H9 (cell line): Measurements from ENCODE around the gene TMEM234. TPM values are rescaled to one million over a fixed set of nuclear protein-coding genes. Genes with fewer than 3 reads are reported as not detected.

Experiments used
- DNase-seq: peaks from one replicate; pipeline ENCODE4 v3.0.0-alpha.2; 2017
- H2AFZ ChIP-seq: one replicate; pipeline ENCODE4 v1.6.1; 2013; ENCODE audit warnings: mild to moderate bottlenecking, low read length, control low read depth, moderate library complexity
- H2AK5ac ChIP-seq: 2 replicates; pipeline ENCODE4 v1.6.1; 2013; ENCODE audit warnings: low read length, control low read depth, mixed read lengths; ENCODE audit not compliant: insufficient read length
- H2BK120ac ChIP-seq: one replicate; pipeline ENCODE4 v1.6.1; 2013; ENCODE audit warnings: low read depth, mild to moderate bottlenecking, low read length, control low read depth, inconsistent platforms; ENCODE audit not compliant: poor library complexity, severe bottlenecking
- H2BK12ac ChIP-seq: 2 replicates; pipeline ENCODE4 v1.6.1; 2013; ENCODE audit warnings: low read length, control low read depth, mixed read lengths, low read depth; ENCODE audit not compliant: insufficient read length
- H2BK15ac ChIP-seq: 2 replicates; pipeline ENCODE4 v1.6.1; 2013; ENCODE audit warnings: low read depth, low read length, control low read depth
- H2BK20ac ChIP-seq: one replicate; pipeline ENCODE4 v1.6.1; 2013; ENCODE audit warnings: low read depth, mild to moderate bottlenecking, low read length, control low read depth, inconsistent platforms; ENCODE audit not compliant: poor library complexity, severe bottlenecking
- H2BK5ac ChIP-seq: 2 replicates; pipeline ENCODE4 v1.6.1; 2013; ENCODE audit warnings: low read length, control low read depth, mixed read lengths; ENCODE audit not compliant: insufficient read length
- H3K14ac ChIP-seq: 2 replicates; pipeline ENCODE4 v1.6.1; 2013; ENCODE audit warnings: low read length, control low read depth; ENCODE audit not compliant: insufficient read depth
- H3K18ac ChIP-seq: 2 replicates; pipeline ENCODE4 v1.6.1; 2013; ENCODE audit warnings: low read depth, mild to moderate bottlenecking, mixed read lengths, low read length, control low read depth; ENCODE audit not compliant: insufficient read length
- H3K23ac ChIP-seq: 2 replicates; pipeline ENCODE4 v1.6.1; 2013; ENCODE audit warnings: low read length, control low read depth, mixed read lengths, low read depth; ENCODE audit not compliant: insufficient read length
- H3K23me2 ChIP-seq: 2 replicates; pipeline ENCODE4 v1.6.1; 2013; ENCODE audit warnings: low read depth, mild to moderate bottlenecking, mixed read lengths, low read length, control low read depth; ENCODE audit not compliant: insufficient read length, poor library complexity, severe bottlenecking
- H3K27ac ChIP-seq: 2 replicates; pipeline ENCODE4 v1.5.1; 2013; ENCODE audit warnings: low read length, control low read depth, mixed read lengths, low read depth; ENCODE audit not compliant: insufficient read length
- H3K27me3 ChIP-seq: 2 replicates; pipeline ENCODE4 v1.6.1; 2013; ENCODE audit warnings: low read length, control low read depth, inconsistent platforms; ENCODE audit not compliant: insufficient read depth
- H3K4ac ChIP-seq: 2 replicates; pipeline ENCODE4 v1.6.1; 2013; ENCODE audit warnings: low read depth, mild to moderate bottlenecking, control low read depth, inconsistent platforms, low read length, moderate library complexity
- H3K4me1 ChIP-seq: 2 replicates; pipeline ENCODE4 v1.6.1; 2013; ENCODE audit warnings: low read length, control low read depth, inconsistent platforms; ENCODE audit not compliant: insufficient read depth
- H3K4me2 ChIP-seq: 2 replicates; pipeline ENCODE4 v1.6.1; 2013; ENCODE audit warnings: low read length, control low read depth, mixed read lengths; ENCODE audit not compliant: insufficient read length, insufficient read depth
- H3K56ac ChIP-seq: 2 replicates; pipeline ENCODE4 v1.6.1; 2013; ENCODE audit warnings: low read depth, mild to moderate bottlenecking, mixed read lengths, low read length, control low read depth; ENCODE audit not compliant: insufficient read length
- H3K79me1 ChIP-seq: 2 replicates; pipeline ENCODE4 v1.6.1; 2013; ENCODE audit warnings: low read depth, mild to moderate bottlenecking, moderate library complexity, low read length, control low read depth, inconsistent platforms; ENCODE audit not compliant: insufficient read depth, poor library complexity, severe bottlenecking
- H3K79me2 ChIP-seq: 2 replicates; pipeline ENCODE4 v1.6.1; 2013; ENCODE audit warnings: low read length, control low read depth, inconsistent platforms; ENCODE audit not compliant: insufficient read depth
- H3K9ac ChIP-seq: 2 replicates; pipeline ENCODE4 v1.6.1; 2013; ENCODE audit warnings: low read length, control low read depth, mixed read lengths; ENCODE audit not compliant: insufficient read length; ENCODE audit errors: extremely low read depth
- H3K9me3 ChIP-seq: one replicate; pipeline ENCODE4 v1.6.1; 2013; ENCODE audit warnings: low read depth, low read length, inconsistent platforms; ENCODE audit not compliant: control insufficient read depth
- H3T11ph ChIP-seq: one replicate; pipeline ENCODE4 v1.6.1; 2013; ENCODE audit warnings: mild to moderate bottlenecking, low read length, control low read depth, inconsistent platforms
- H4K20me1 ChIP-seq: one replicate; pipeline ENCODE4 v1.6.1; 2013; ENCODE audit not compliant: control insufficient read depth, insufficient read length, insufficient read depth
- H4K5ac ChIP-seq: 2 replicates; pipeline ENCODE4 v1.6.1; 2013; ENCODE audit warnings: low read depth, mild to moderate bottlenecking, mixed read lengths, low read length, control low read depth; ENCODE audit not compliant: insufficient read length
- H4K8ac ChIP-seq: replicated peaks from 2 replicates; pipeline ENCODE4 v1.6.1; 2013; ENCODE audit warnings: low read length, control low read depth, mixed read lengths, low read depth; ENCODE audit not compliant: insufficient read length
- H4K91ac ChIP-seq: 2 replicates; pipeline ENCODE4 v1.6.1; 2013; ENCODE audit warnings: low read depth, mild to moderate bottlenecking, moderate library complexity, mixed read lengths, low read length, control low read depth; ENCODE audit not compliant: insufficient read length
- H3K27ac Mint-ChIP-seq, 3 experiments: 2 replicates in 2 of 3; 3 replicates in 1 of 3; pipeline ENCODE4 v1.8.0; 2020 to 2021; ENCODE audit warnings: mixed read lengths in 3 of 3, mild to moderate bottlenecking in 1 of 3, moderate library complexity in 1 of 3
- H3K27me3 Mint-ChIP-seq: 2 replicates; pipeline ENCODE4 v1.8.0; 2021; ENCODE audit warnings: low read depth, mild to moderate bottlenecking, moderate library complexity, mixed read lengths
- H3K36me3 Mint-ChIP-seq, 3 experiments: 2 replicates in 2 of 3; 3 replicates in 1 of 3; pipeline ENCODE4 v1.8.0; 2020 to 2021; ENCODE audit warnings: low read depth in 3 of 3, mixed read lengths in 3 of 3; ENCODE audit not compliant: insufficient read depth in 1 of 3
- H3K4me1 Mint-ChIP-seq, 2 experiments: 2 replicates each; pipeline ENCODE4 v1.8.0; 2020; ENCODE audit warnings: mixed read lengths in 2 of 2
- H3K4me3 Mint-ChIP-seq, 2 experiments: 2 replicates in 1 of 2; 3 replicates in 1 of 2; pipeline ENCODE4 v1.8.0; 2020 to 2021; ENCODE audit warnings: mild to moderate bottlenecking in 2 of 2, mixed read lengths in 2 of 2, moderate library complexity in 1 of 2
- H3K9me3 Mint-ChIP-seq, 2 experiments: 2 replicates in 1 of 2; 3 replicates in 1 of 2; pipeline ENCODE4 v1.8.0; 2020; ENCODE audit warnings: mild to moderate bottlenecking in 2 of 2, mixed read lengths in 2 of 2, moderate library complexity in 1 of 2
- WGBS: extraction: QIAGEN DNeasy Blood & Tissue Kit; methylation state at CpG from one replicate; pipeline ENCODE4 v1.1.7; 2013; ENCODE audit warnings: missing lambda C conversion rate, low lambda C conversion rate, mixed read lengths; ENCODE audit not compliant: insufficient read length; ENCODE audit errors: extremely low coverage; 5-methylcytosine and 5-hydroxymethylcytosine counted together
- total RNA-seq: library from RNA; stranded (reverse); gene quantifications from 2 replicates; pipeline ENCODE4 v1.2.1, GENCODE V29; 2021
- TF ChIP-seq, protein P1 (sequence below): fragments of 200-600 bp; sonication (generic); conservative IDR thresholded peaks from 3 replicates; pipeline ENCODE4 v1.8.0; 2021; ENCODE audit warnings: antibody characterized with exemption, mild to moderate bottlenecking

The TMEM234 gene
- total RNA-seq, 1 experiment from 2014 or later = 19.7 TPM

DNA sequence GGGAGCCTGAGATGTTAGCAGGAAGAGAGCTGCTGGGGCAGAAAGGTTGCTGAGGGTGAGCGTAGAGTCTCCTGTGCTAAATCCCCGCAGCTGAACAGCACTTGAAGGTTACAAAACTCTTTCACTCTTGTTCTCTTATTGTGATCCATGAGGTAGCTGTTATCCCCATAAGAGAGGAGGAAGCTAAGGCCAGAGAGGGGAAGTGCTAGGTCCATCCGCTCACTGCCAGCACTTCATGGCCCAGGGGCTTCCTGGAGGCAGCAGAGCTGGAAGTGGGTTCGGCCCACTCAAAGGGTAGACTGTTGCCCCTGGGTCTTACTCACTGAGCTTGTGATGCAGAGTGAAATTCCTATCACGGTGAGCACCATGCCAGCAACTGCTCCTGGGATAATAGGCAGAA is 5.6 kb downstream of the TMEM234 start:
- Mint-ChIP-seq H3K4me1 (peaks cover 12 to 13% of the 10 kb centered on the region in 2 experiments), H3K9me3 (no peaks in the 10 kb centered on the region), H3K27ac (no peak overlapping the region), H3K27me3 (no peaks in the 10 kb centered on the region), H3K36me3 (peaks cover 8 to 36% (median 29%) of the 10 kb centered on the region in 3 experiments; a peak in 6 of 7 replicates), H3K4me3 (no peak overlapping the region)
- Histone ChIP-seq H3K23ac (no peak overlapping the region), H2AFZ (no peak overlapping the region), H2BK20ac (no peak overlapping the region), H3K9me3 (no peaks in the 10 kb centered on the region), H3K4ac (no peak overlapping the region), H4K91ac (no peak overlapping the region), H2BK120ac (no peak overlapping the region), H3K14ac (no peak overlapping the region), H4K20me1 (no peaks in the 10 kb centered on the region), H3K79me2 (0 out of 2 replicates have a peak, but pooled peaks cover 1% of the 10 kb centered on the region), H3K79me1 (no peaks in the 10 kb centered on the region), H2AK5ac (no peak overlapping the region), H3K27ac (no peak overlapping the region), H3K4me2 (no peak overlapping the region), H3T11ph (no peak overlapping the region), H3K56ac (no peak overlapping the region), H2BK5ac (no peak overlapping the region), H4K8ac (no peak overlapping the region), H3K9ac (no peak overlapping the region), H3K23me2 (no peaks in the 10 kb centered on the region), H3K18ac (no peak overlapping the region), H3K4me1 (peaks cover 4% of the 10 kb centered on the region; the same call in 1 of the 2 replicates), H3K27me3 (no peaks in the 10 kb centered on the region), H4K5ac (no peak overlapping the region), H2BK12ac (no peak overlapping the region), H2BK15ac (no peak overlapping the region)
- DNase-seq = no peak
- WGBS = no CpG with 5 or more reads among the region's 5 CpGs
- TF ChIP-seq, protein P1, sequence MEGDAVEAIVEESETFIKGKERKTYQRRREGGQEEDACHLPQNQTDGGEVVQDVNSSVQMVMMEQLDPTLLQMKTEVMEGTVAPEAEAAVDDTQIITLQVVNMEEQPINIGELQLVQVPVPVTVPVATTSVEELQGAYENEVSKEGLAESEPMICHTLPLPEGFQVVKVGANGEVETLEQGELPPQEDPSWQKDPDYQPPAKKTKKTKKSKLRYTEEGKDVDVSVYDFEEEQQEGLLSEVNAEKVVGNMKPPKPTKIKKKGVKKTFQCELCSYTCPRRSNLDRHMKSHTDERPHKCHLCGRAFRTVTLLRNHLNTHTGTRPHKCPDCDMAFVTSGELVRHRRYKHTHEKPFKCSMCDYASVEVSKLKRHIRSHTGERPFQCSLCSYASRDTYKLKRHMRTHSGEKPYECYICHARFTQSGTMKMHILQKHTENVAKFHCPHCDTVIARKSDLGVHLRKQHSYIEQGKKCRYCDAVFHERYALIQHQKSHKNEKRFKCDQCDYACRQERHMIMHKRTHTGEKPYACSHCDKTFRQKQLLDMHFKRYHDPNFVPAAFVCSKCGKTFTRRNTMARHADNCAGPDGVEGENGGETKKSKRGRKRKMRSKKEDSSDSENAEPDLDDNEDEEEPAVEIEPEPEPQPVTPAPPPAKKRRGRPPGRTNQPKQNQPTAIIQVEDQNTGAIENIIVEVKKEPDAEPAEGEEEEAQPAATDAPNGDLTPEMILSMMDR = no peak
